DND-41 (cell line): Measurements from ENCODE around the gene LY86.

Source experiments
- ATAC-seq: fragments of 200-7000 bp; cut with Tn5 transposase; 3 replicates; pipeline ENCODE4 v1.9.1; 2021; ENCODE audit warnings: low read depth; ENCODE audit not compliant: insufficient read depth
- DNase-seq: peaks from one replicate; pipeline ENCODE4 v3.0.0-alpha.2; 2020
- H2AFZ ChIP-seq: 2 replicates; pipeline ENCODE4 v1.6.0; 2012; ENCODE audit warnings: low read depth, low read length
- H3K27ac ChIP-seq: 2 replicates; pipeline ENCODE4 v1.5.1; 2012; ENCODE audit warnings: low read length, inconsistent platforms
- H3K27me3 ChIP-seq: fragments of 200-600 bp; sonication (generic); 2 replicates; pipeline ENCODE4 v1.6.0; 2012; ENCODE audit warnings: low read length, mild to moderate bottlenecking, inconsistent platforms; ENCODE audit not compliant: insufficient read depth, poor library complexity
- H3K36me3 ChIP-seq: 2 replicates; pipeline ENCODE4 v1.5.1; 2012; ENCODE audit warnings: low read length, inconsistent platforms; ENCODE audit not compliant: insufficient read depth
- H3K4me1 ChIP-seq: 2 replicates; pipeline ENCODE4 v1.5.1; 2012; ENCODE audit warnings: mild to moderate bottlenecking, low read length; ENCODE audit not compliant: insufficient read depth
- H3K4me2 ChIP-seq: 2 replicates; pipeline ENCODE4 v1.6.0; 2012; ENCODE audit warnings: mild to moderate bottlenecking, moderate library complexity, low read length, inconsistent platforms; ENCODE audit not compliant: insufficient read depth
- H3K4me3 ChIP-seq, 2 experiments: fragments of 200-600 bp in 1 of 2; shearing (Covaris generic) in 1 of 2; 2 replicates each; pipeline ENCODE4 v1.5.1; 2012 to 2016; ENCODE audit warnings: inconsistent platforms in 2 of 2, low read length in 2 of 2, mild to moderate bottlenecking in 2 of 2, low read depth in 1 of 2, moderate library complexity in 1 of 2
- H3K79me2 ChIP-seq: 2 replicates; pipeline ENCODE4 v1.6.0; 2012; ENCODE audit warnings: low read length, inconsistent platforms; ENCODE audit not compliant: insufficient read depth
- H3K9ac ChIP-seq: 2 replicates; pipeline ENCODE4 v1.6.0; 2012; ENCODE audit warnings: low read depth, mild to moderate bottlenecking, inconsistent platforms, low read length, moderate library complexity
- H3K9me3 ChIP-seq: 2 replicates; pipeline ENCODE4 v1.5.1; 2012; ENCODE audit warnings: low read length, moderate library complexity, mild to moderate bottlenecking, inconsistent platforms; ENCODE audit not compliant: insufficient read depth, severe bottlenecking
- H4K20me1 ChIP-seq: 2 replicates; pipeline ENCODE4 v1.6.0; 2012; ENCODE audit warnings: low read length; ENCODE audit not compliant: insufficient read depth
- CTCF ChIP-seq: IDR thresholded peaks from 2 replicates; pipeline ENCODE4 v1.5.1; 2012; ENCODE audit warnings: borderline replicate concordance, low read length, moderate library complexity, mild to moderate bottlenecking; ENCODE audit not compliant: poor library complexity, severe bottlenecking; ENCODE audit errors: extremely low read depth
- EZH2 ChIP-seq: IDR thresholded peaks from 3 replicates; pipeline ENCODE4 v1.6.1; 2012; ENCODE audit warnings: borderline replicate concordance, low read depth, mild to moderate bottlenecking, moderate library complexity, low read length, inconsistent platforms; ENCODE audit not compliant: severe bottlenecking

Gene LY86

GRCh38 chr6:6629402-6629801 is 40.9 kb downstream of the LY86 start:
- TF ChIP-seq EZH2 (no peak), CTCF (no peak)
- no peak for DNase-seq
- no peaks in the 10 kb centered on the region for H3K36me3 ChIP-seq

GRCh38 chr6:6631053-6631452 is 42.5 kb downstream of the LY86 start:
- ATAC-seq = no peak
- H3K4me1 ChIP-seq = peaks cover 4% of the 10 kb centered on the region; the same call in 1 of the 2 replicates
- H3K79me2 ChIP-seq = no peaks in the 10 kb centered on the region
- no peak overlapping the region for H2AFZ ChIP-seq
- no peak overlapping the region for H3K9ac ChIP-seq
- H4K20me1 ChIP-seq = no peaks in the 10 kb centered on the region
- no peaks in the 10 kb centered on the region for H3K36me3 ChIP-seq
- no peaks in the 10 kb centered on the region for H3K9me3 ChIP-seq
- DNase-seq = no peak
- no peak overlapping the region for H3K4me3 ChIP-seq
- no peak overlapping the region for H3K27ac ChIP-seq
- TF ChIP-seq CTCF = no peak
- no peak for TF ChIP-seq EZH2
- H3K27me3 ChIP-seq = peaks cover 2% of the 10 kb centered on the region
- H3K4me2 ChIP-seq = no peak overlapping the region

More at GRCh38 chr6:6629402-6629801, 40.9 kb downstream of the LY86 start:
- H3K9ac ChIP-seq = no peak overlapping the region
- H3K4me1 ChIP-seq = peaks cover 3% of the 10 kb centered on the region; the same call in 1 of the 2 replicates
- H3K27me3 ChIP-seq = peaks cover 3% of the 10 kb centered on the region
- H3K4me2 ChIP-seq = no peak overlapping the region
- no peaks in the 10 kb centered on the region for H4K20me1 ChIP-seq
- ATAC-seq = no peak
- H3K4me3 ChIP-seq = no peak overlapping the region
- no peak overlapping the region for H3K27ac ChIP-seq
- H2AFZ ChIP-seq = no peak overlapping the region
- no peaks in the 10 kb centered on the region for H3K79me2 ChIP-seq
- H3K9me3 ChIP-seq = no peaks in the 10 kb centered on the region

- ATAC-seq = no peak
These were observed 43.2 kb downstream of the LY86 start for GRCh38 chr6:6631534-6632276.

More at GRCh38 chr6:6631534-6632276, 43.2 kb downstream of the LY86 start:
- no peak for DNase-seq
- peaks cover 4% of the 10 kb centered on the region; the same call in 1 of the 2 replicates for H3K4me1 ChIP-seq
- no peak overlapping the region for H3K4me2 ChIP-seq
- no peaks in the 10 kb centered on the region for H3K27me3 ChIP-seq
- no peak for TF ChIP-seq EZH2
- no peak for TF ChIP-seq CTCF
- H3K27ac ChIP-seq = no peak overlapping the region
- H3K4me3 ChIP-seq = no peak overlapping the region
- H3K36me3 ChIP-seq = no peaks in the 10 kb centered on the region
- no peak overlapping the region for H2AFZ ChIP-seq
- H3K79me2 ChIP-seq = no peaks in the 10 kb centered on the region
- no peak overlapping the region for H3K9ac ChIP-seq
- no peaks in the 10 kb centered on the region for H3K9me3 ChIP-seq
- no peaks in the 10 kb centered on the region for H4K20me1 ChIP-seq
